Activated naive CD4-positive, alpha-beta T cell (primary cell): Measurements from ENCODE around the gene GLTP.
A peak's percentile ranks its signal among the peaks of the same experiment; 100 is the strongest.
"Not testable (repeated sequence)": the region's sequence is repeated elsewhere in the genome, so short reads cannot be mapped to it uniquely, and the experiment has no call there.

Experiments used
- DNase-seq, 4 experiments: peaks; one replicate each; lab custom pipeline; 2025; lab: John Stamatoyannopoulos, UW

Gene GLTP

GRCh38 chr12:109877504-109878246 lies 2.7 kb downstream of the GLTP start:
- DNase-seq: no peak

- no peak for DNase-seq
These were observed 3.9 kb downstream of the GLTP start for GRCh38 chr12:109876406-109876805.

GRCh38 chr12:109875572-109876131 lies 4.7 kb downstream of the GLTP start:
- no peak for DNase-seq

GRCh38 chr12:109873653-109874052 lies 6.7 kb downstream of the GLTP start:
- DNase-seq: no peak

- no peak for DNase-seq
These were observed 8.6 kb downstream of the GLTP start for GRCh38 chr12:109871668-109872314.

GRCh38 chr12:109870648-109871047 lies 9.7 kb downstream of the GLTP start:
- no peak for DNase-seq

- no peak for DNase-seq
These were observed 11.9 kb downstream of the GLTP start for GRCh38 chr12:109868182-109869051.

GRCh38 chr12:109864916-109865315 lies 15.4 kb downstream of the GLTP start:
- DNase-seq: no peak

GRCh38 chr12:109863847-109864712 lies 16.3 kb downstream of the GLTP start:
- no peak for DNase-seq

GRCh38 chr12:109862491-109862890 lies 17.9 kb downstream of the GLTP start:
- not testable (repeated sequence) for DNase-seq

GRCh38 chr12:109861689-109862314 lies 18.5 kb downstream of the GLTP start:
- no peak for DNase-seq

- DNase-seq: no peak
These were observed 19.4 kb downstream of the GLTP start for GRCh38 chr12:109860977-109861376.

- DNase-seq: no peak
These were observed 21.6 kb downstream of the GLTP start for GRCh38 chr12:109858764-109859163.

GRCh38 chr12:109857715-109858114 lies 22.6 kb downstream of the GLTP start:
- no peak for DNase-seq

GRCh38 chr12:109855377-109855776 lies 25.0 kb downstream of the GLTP start:
- DNase-seq: no peak

- DNase-seq: not testable (repeated sequence)
These were observed 29.8 kb downstream of the GLTP start for GRCh38 chr12:109850518-109850917.

GRCh38 chr12:109847142-109847735 lies 33.1 kb downstream of the GLTP start:
- no peak for DNase-seq

- no peak for DNase-seq
These were observed 34.5 kb downstream of the GLTP start for GRCh38 chr12:109845824-109846205.

GRCh38 chr12:109844983-109845823 lies 35.1 kb downstream of the GLTP start:
- peak; percentile 71 to 87 (median 84) for DNase-seq

GRCh38 chr12:109844091-109844490 lies 36.2 kb downstream of the GLTP start:
- DNase-seq: no peak
